Neural cell (in vitro differentiated cells): ENCODE data around the gene COL4A2. TPM values are rescaled to one million over a fixed set of nuclear protein-coding genes. Genes with fewer than 3 reads are reported as not detected.

ENCODE experiments used
- H2AFZ ChIP-seq: fragments of 200-600, 300-800 bp; sonication (generic), shearing (Covaris generic); 2 replicates; pipeline ENCODE4 v1.6.0; 2014; ENCODE audit warnings: low read depth, mild to moderate bottlenecking, antibody characterized with exemption, low read length, moderate library complexity
- H3F3A ChIP-seq: fragments of 200-600 bp; shearing (Covaris generic); 2 replicates; pipeline ENCODE4 v1.6.1; 2016; ENCODE audit warnings: mild to moderate bottlenecking, moderate library complexity, mixed read lengths, antibody characterized with exemption, low read length; ENCODE audit not compliant: insufficient read depth, poor library complexity, severe bottlenecking
- H3K27ac ChIP-seq: fragments of 200-600, 300-800 bp; sonication (generic), shearing (Covaris generic); 2 replicates; pipeline ENCODE4 v1.5.1; 2014; ENCODE audit warnings: mild to moderate bottlenecking, low read length, moderate library complexity
- H3K27me3 ChIP-seq: fragments of 300-800, 200-600 bp; sonication (generic), shearing (Covaris generic); 2 replicates; pipeline ENCODE4 v1.6.0; 2014; ENCODE audit warnings: mild to moderate bottlenecking, low read depth, low read length, moderate library complexity; ENCODE audit not compliant: insufficient read depth
- H3K36me3 ChIP-seq: fragments of 300-800, 200-600 bp; sonication (generic), shearing (Covaris generic); 2 replicates; pipeline ENCODE4 v1.5.1; 2014; ENCODE audit warnings: mild to moderate bottlenecking, antibody characterized with exemption, low read length, moderate library complexity; ENCODE audit not compliant: insufficient read depth
- H3K4me2 ChIP-seq: fragments of 300-800, 200-600 bp; sonication (generic), shearing (Covaris generic); 2 replicates; pipeline ENCODE4 v1.6.0; 2014; ENCODE audit warnings: mild to moderate bottlenecking, low read length
- H3K4me3 ChIP-seq: fragments of 300-800, 200-600 bp; sonication (generic), shearing (Covaris generic); 2 replicates; pipeline ENCODE4 v1.5.1; 2014; ENCODE audit warnings: mild to moderate bottlenecking, low read length, moderate library complexity
- H3K79me2 ChIP-seq: fragments of 200-600 bp; shearing (Covaris generic); replicated peaks from 2 replicates; pipeline ENCODE4 v1.6.0; 2014; ENCODE audit warnings: mild to moderate bottlenecking, low read length, moderate library complexity; ENCODE audit not compliant: insufficient read depth
- H3K9ac ChIP-seq: fragments of 300-800, 200-600 bp; sonication (generic), shearing (Covaris generic); 2 replicates; pipeline ENCODE4 v1.6.1; 2016; ENCODE audit warnings: mild to moderate bottlenecking, low read length, mixed read lengths
- H3K9me2 ChIP-seq: fragments of 200-600 bp; shearing (Covaris generic); 2 replicates; pipeline ENCODE4 v1.6.1; 2016; ENCODE audit warnings: mild to moderate bottlenecking, low read length, mixed read lengths; ENCODE audit not compliant: insufficient read depth
- H3K9me3 ChIP-seq: fragments of 200-600, 300-800 bp; sonication (generic), shearing (Covaris generic); 2 replicates; pipeline ENCODE4 v1.6.1; 2016; ENCODE audit warnings: mild to moderate bottlenecking, mixed run types, low read length, moderate library complexity, mixed read lengths
- H4K20me1 ChIP-seq: fragments of 200-600 bp; shearing (Covaris generic); 2 replicates; pipeline ENCODE4 v1.6.1; 2016; ENCODE audit warnings: mild to moderate bottlenecking, mixed run types; ENCODE audit not compliant: insufficient read depth
- EP300 ChIP-seq: fragments of 450-650 bp; conservative IDR thresholded peaks from 2 replicates; pipeline ENCODE4 v1.6.1; 2014; ENCODE audit warnings: antibody characterized with exemption, mild to moderate bottlenecking, moderate library complexity; ENCODE audit not compliant: poor library complexity, severe bottlenecking
- EZH2 ChIP-seq: fragments of 200-600, 300-800 bp; shearing (Covaris generic), sonication (generic); IDR thresholded peaks from 2 replicates; pipeline ENCODE4 v1.6.1; 2014; ENCODE audit warnings: antibody characterized with exemption, low read length, borderline replicate concordance, mild to moderate bottlenecking; ENCODE audit not compliant: insufficient read depth, poor library complexity, severe bottlenecking
- MXI1 ChIP-seq: fragments of 450-650 bp; conservative IDR thresholded peaks from 2 replicates; pipeline ENCODE4 v1.6.1; 2014; ENCODE audit warnings: antibody characterized with exemption, mild to moderate bottlenecking; ENCODE audit not compliant: poor library complexity, severe bottlenecking
- POLR2AphosphoS5 ChIP-seq: IDR thresholded peaks from 2 replicates; pipeline ENCODE4 v1.6.1; 2012
- RAD21 ChIP-seq: fragments of 450-650 bp; conservative IDR thresholded peaks from 2 replicates; pipeline ENCODE4 v1.6.1; 2014; ENCODE audit warnings: antibody characterized with exemption, mild to moderate bottlenecking, moderate library complexity
- SMC3 ChIP-seq: fragments of 450-650 bp; conservative IDR thresholded peaks from 2 replicates; pipeline ENCODE4 v1.6.1; 2014; ENCODE audit warnings: antibody characterized with exemption, mild to moderate bottlenecking, moderate library complexity; ENCODE audit not compliant: poor library complexity
- TAF1 ChIP-seq: IDR thresholded peaks from 2 replicates; pipeline ENCODE4 v1.6.1; 2012; ENCODE audit warnings: low read depth
- polyA plus RNA-seq: library from polyadenylated mRNA; depleted of rRNA; stranded (reverse); fragments of >200 nt; gene quantifications from 2 replicates; pipeline ENCODE4 v1.2.3, GENCODE V29; 2014
- TF ChIP-seq, protein P1 (sequence below): fragments of 450-650 bp; IDR thresholded peaks from 2 replicates; pipeline ENCODE4 v1.5.1; 2014; ENCODE audit warnings: antibody characterized with exemption, mild to moderate bottlenecking, moderate library complexity; ENCODE audit not compliant: poor library complexity, severe bottlenecking
- TF ChIP-seq, protein P2 (sequence below): IDR thresholded peaks from 2 replicates; pipeline ENCODE4 v1.6.1; 2012; ENCODE audit warnings: borderline replicate concordance

COL4A2 gene
- polyA plus RNA-seq, 1 donor from 2014 or later = 30.8 TPM

DNA sequence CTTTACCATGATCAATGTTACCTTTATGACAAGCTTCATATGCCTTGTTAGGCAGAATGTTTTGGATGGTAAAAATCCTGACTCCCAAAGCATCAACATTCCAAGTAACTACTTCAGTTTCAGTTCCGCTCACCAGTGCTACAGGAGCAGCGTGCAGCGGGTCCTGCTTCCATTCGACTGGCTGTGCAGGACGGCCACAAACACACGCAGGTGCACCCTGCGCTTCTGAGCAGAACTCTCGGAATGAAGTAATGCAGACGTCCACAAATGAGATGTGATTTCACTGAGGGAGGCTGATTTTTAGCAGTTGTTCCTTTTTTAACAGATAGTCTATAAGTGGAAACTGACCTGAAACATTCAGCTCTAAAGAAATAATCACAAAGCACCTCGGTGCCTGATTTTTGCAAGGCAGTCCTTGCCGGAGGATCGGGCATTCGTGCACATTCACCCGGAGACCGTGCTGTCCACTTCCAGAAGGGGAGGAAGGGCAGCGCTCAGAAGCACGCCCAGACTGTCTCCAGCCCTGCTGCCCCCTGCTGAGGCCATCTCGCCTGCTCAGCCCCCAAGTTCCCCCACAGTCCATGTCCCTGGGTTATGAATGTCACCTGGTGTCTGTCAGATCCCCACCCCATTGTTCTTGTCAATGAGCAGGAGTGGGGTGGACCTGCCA is 168.6 kb downstream of the COL4A2 start:
- Histone ChIP-seq H3K4me2 (no peak overlapping the region), H3K36me3 (no peaks in the 10 kb centered on the region), H3K9me2 (no peaks in the 10 kb centered on the region), H3F3A (no peaks in the 10 kb centered on the region), H2AFZ (no peak overlapping the region), H3K9me3 (no peaks in the 10 kb centered on the region), H3K4me3 (no peak overlapping the region), H3K27me3 (no peaks in the 10 kb centered on the region), H4K20me1 (no peaks in the 10 kb centered on the region), H3K79me2 (no peaks in the 10 kb centered on the region), H3K9ac (no peak overlapping the region), H3K27ac (no peak overlapping the region)
- TF ChIP-seq MXI1 (no peak), SMC3 (no peak), POLR2AphosphoS5 (no peak), RAD21 (no peak), EZH2 (no peak), TAF1 (no peak), EP300 (no peak)
- TF ChIP-seq, protein P1, sequence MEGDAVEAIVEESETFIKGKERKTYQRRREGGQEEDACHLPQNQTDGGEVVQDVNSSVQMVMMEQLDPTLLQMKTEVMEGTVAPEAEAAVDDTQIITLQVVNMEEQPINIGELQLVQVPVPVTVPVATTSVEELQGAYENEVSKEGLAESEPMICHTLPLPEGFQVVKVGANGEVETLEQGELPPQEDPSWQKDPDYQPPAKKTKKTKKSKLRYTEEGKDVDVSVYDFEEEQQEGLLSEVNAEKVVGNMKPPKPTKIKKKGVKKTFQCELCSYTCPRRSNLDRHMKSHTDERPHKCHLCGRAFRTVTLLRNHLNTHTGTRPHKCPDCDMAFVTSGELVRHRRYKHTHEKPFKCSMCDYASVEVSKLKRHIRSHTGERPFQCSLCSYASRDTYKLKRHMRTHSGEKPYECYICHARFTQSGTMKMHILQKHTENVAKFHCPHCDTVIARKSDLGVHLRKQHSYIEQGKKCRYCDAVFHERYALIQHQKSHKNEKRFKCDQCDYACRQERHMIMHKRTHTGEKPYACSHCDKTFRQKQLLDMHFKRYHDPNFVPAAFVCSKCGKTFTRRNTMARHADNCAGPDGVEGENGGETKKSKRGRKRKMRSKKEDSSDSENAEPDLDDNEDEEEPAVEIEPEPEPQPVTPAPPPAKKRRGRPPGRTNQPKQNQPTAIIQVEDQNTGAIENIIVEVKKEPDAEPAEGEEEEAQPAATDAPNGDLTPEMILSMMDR = no peak
- TF ChIP-seq, protein P2, sequence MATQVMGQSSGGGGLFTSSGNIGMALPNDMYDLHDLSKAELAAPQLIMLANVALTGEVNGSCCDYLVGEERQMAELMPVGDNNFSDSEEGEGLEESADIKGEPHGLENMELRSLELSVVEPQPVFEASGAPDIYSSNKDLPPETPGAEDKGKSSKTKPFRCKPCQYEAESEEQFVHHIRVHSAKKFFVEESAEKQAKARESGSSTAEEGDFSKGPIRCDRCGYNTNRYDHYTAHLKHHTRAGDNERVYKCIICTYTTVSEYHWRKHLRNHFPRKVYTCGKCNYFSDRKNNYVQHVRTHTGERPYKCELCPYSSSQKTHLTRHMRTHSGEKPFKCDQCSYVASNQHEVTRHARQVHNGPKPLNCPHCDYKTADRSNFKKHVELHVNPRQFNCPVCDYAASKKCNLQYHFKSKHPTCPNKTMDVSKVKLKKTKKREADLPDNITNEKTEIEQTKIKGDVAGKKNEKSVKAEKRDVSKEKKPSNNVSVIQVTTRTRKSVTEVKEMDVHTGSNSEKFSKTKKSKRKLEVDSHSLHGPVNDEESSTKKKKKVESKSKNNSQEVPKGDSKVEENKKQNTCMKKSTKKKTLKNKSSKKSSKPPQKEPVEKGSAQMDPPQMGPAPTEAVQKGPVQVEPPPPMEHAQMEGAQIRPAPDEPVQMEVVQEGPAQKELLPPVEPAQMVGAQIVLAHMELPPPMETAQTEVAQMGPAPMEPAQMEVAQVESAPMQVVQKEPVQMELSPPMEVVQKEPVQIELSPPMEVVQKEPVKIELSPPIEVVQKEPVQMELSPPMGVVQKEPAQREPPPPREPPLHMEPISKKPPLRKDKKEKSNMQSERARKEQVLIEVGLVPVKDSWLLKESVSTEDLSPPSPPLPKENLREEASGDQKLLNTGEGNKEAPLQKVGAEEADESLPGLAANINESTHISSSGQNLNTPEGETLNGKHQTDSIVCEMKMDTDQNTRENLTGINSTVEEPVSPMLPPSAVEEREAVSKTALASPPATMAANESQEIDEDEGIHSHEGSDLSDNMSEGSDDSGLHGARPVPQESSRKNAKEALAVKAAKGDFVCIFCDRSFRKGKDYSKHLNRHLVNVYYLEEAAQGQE = no peak

DNA sequence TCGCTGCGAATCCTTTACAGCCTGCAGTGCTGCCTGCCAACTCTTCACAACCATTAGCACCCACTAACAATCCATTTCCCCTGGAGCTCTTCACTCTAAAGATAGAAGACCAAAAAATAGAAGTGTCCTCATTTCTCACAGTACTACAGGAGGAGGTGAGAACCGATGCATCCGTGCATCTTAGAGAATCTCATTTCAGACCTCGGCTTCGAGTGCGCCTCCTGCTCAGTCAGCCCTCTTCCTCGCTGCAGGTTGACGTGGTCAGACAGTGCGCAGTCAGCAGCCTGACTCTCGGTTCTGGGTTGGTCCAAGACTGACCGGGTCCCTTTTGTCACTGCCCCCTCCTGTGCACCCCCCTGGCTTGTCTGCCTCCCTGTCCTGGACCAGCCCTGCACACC is 169.1 kb downstream of the COL4A2 start:
- Histone ChIP-seq H3K9me3 (no peaks in the 10 kb centered on the region), H3K4me2 (no peak overlapping the region), H4K20me1 (no peaks in the 10 kb centered on the region), H3F3A (no peaks in the 10 kb centered on the region), H3K36me3 (no peaks in the 10 kb centered on the region), H3K4me3 (no peak overlapping the region), H3K9ac (no peak overlapping the region), H3K27ac (no peak overlapping the region), H3K9me2 (no peaks in the 10 kb centered on the region), H2AFZ (no peak overlapping the region), H3K79me2 (no peaks in the 10 kb centered on the region), H3K27me3 (no peaks in the 10 kb centered on the region)
- TF ChIP-seq TAF1 (no peak), RAD21 (no peak), SMC3 (no peak), EP300 (no peak), MXI1 (no peak)
- TF ChIP-seq, protein P2 = no peak
- TF ChIP-seq, protein P1 = no peak
